Prostate gland (tissue), 2 donors: ENCODE measurements around the gene DPM3.

Experiments
- POLR2A ChIP-seq: fragments of 450-650 bp; IDR thresholded peaks from one replicate; pipeline ENCODE4 v1.6.1; 2016; ENCODE audit warnings: antibody characterized with exemption, mild to moderate bottlenecking
- POLR2AphosphoS5 ChIP-seq: sonication (generic); formaldehyde crosslinking; IDR thresholded peaks from one replicate; pipeline ENCODE4 v1.6.1; 2017; ENCODE audit warnings: antibody characterized with exemption
- TF ChIP-seq, protein P1 (sequence below), 4 experiments: fragments of 200-600 bp in 2 of 4; fragments of 450-650 bp in 2 of 4; sonication (generic) in 2 of 4; IDR thresholded peaks; 1 replicate in 3 of 4; 2 replicates in 1 of 4; pipeline ENCODE4 v1.5.1; 2016 to 2019; ENCODE audit warnings: antibody characterized with exemption in 4 of 4, mild to moderate bottlenecking in 2 of 4, moderate library complexity in 2 of 4

DNA sequence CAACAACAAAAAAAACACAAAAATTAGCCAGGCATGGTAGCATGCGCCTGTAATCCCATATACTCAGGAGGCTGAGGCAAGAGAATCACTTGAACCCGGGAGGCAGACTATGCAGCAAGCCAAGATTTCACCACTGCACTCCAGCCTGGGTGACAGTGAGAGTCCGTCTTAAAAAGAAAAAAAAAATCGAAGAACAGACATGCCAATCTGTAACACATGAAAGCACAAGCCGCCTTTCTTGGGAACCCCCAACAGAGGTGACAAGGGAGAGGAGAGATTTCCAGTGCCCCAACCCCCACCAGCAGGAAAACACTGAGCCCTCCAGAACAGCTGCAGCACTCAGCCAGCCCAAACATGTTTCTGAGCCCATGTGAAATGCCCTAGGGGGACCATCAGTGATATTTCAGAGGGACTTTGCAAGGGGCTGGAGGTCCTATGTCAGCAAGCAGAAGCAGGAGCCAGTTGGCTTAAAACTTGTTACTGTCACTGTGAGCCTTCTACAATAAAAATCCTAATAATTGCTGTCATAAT is 26.8 kb downstream of the DPM3 start:
- TF ChIP-seq POLR2A (no peak), POLR2AphosphoS5 (no peak)
- TF ChIP-seq, protein P1, sequence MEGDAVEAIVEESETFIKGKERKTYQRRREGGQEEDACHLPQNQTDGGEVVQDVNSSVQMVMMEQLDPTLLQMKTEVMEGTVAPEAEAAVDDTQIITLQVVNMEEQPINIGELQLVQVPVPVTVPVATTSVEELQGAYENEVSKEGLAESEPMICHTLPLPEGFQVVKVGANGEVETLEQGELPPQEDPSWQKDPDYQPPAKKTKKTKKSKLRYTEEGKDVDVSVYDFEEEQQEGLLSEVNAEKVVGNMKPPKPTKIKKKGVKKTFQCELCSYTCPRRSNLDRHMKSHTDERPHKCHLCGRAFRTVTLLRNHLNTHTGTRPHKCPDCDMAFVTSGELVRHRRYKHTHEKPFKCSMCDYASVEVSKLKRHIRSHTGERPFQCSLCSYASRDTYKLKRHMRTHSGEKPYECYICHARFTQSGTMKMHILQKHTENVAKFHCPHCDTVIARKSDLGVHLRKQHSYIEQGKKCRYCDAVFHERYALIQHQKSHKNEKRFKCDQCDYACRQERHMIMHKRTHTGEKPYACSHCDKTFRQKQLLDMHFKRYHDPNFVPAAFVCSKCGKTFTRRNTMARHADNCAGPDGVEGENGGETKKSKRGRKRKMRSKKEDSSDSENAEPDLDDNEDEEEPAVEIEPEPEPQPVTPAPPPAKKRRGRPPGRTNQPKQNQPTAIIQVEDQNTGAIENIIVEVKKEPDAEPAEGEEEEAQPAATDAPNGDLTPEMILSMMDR (IDR thresholded peaks at IDR 0.05): no peak
